ENCODE data around the gene BCAS3. TPM values are rescaled to one million over a fixed set of nuclear protein-coding genes. Genes with fewer than 3 reads are reported as not detected.

BCAS3 gene
- total RNA-seq, 4 donors from 2014 or later: 18.2 to 60.6 (median 23.4) TPM

- no peak for TF ChIP-seq CTCF (IDR thresholded peaks at IDR 0.05 in 4 of 5, conservative IDR thresholded peaks at IDR 0.05 in 1 of 5)
- TF ChIP-seq POLR2A (IDR thresholded peaks at IDR 0.05): no peak
- no peaks in the 10 kb centered on the region for H3K9me3 ChIP-seq
- ATAC-seq (no peak), DNase-seq (no peak)
- H3K27me3 ChIP-seq: peaks cover 70 to 78% (median 75%) of the 10 kb centered on the region in 3 donors
- peak overlapping the region; percentile 47 to 75 (median 64) for H3K27ac ChIP-seq
- H3K4me1 ChIP-seq: peaks cover 22 to 32% of the 10 kb centered on the region in 2 donors
- no peaks in the 10 kb centered on the region for H3K36me3 ChIP-seq
- in situ Hi-C loops (cut with MboI; ENCODE audit: low sequenced_read_pairs in 4 of 4) (loop anchor here (10.0 to 25.0 kb wide), 5 partner anchors 386 to 686 kb away; no protein-coding TSS in a partner anchor), intact Hi-C loops (cut with DNase I; ENCODE audit: low total_unique reads) (loop anchor here (10.0 kb wide), 1 partner anchor 264 kb away; no protein-coding TSS in a partner anchor)
- H3K4me3 ChIP-seq: peak overlapping the region; percentile 56 to 78 (median 64)
These were observed 721.1 kb downstream of the BCAS3 start for GRCh38 chr17:61398721-61399130.

GRCh38 chr17:61399131-61400065 lies 721.7 kb downstream of the BCAS3 start, which contains the start of gene TBX2:
Gene TBX2, plus strand, starts transcription at chr17:61399843. Its CDS starts 334 bp downstream, at chr17:61400177.
- H3K36me3 ChIP-seq: no peaks in the 10 kb centered on the region
- H3K4me3 ChIP-seq: peak within 1 kb of the TSS; percentile 56 to 78 (median 64)
- in situ Hi-C loops (cut with MboI; ENCODE audit: low sequenced_read_pairs in 4 of 4) (loop anchor here (10.0 to 25.0 kb wide), 5 partner anchors 387 to 687 kb away; no protein-coding TSS in a partner anchor), intact Hi-C loops (cut with DNase I; ENCODE audit: low total_unique reads) (loop anchor here (10.0 kb wide), 1 partner anchor 265 kb away; no protein-coding TSS in a partner anchor)
- peak in 1 of 2 donors; percentile 19 for DNase-seq
- peaks cover 77 to 84% (median 81%) of the 10 kb centered on the region in 3 donors for H3K27me3 ChIP-seq
- TF ChIP-seq CTCF (IDR thresholded peaks at IDR 0.05 in 4 of 5, conservative IDR thresholded peaks at IDR 0.05 in 1 of 5): no peak
- H3K4me1 ChIP-seq: peaks cover 22 to 35% of the 10 kb centered on the region in 2 donors
- ATAC-seq: peak in 1 of 2 donors; percentile 29
- H3K27ac ChIP-seq: peak within 1 kb of the TSS; percentile 47 to 75 (median 64)
- no peaks in the 10 kb centered on the region for H3K9me3 ChIP-seq

GRCh38 chr17:61400066-61400716 lies 722.5 kb downstream of the BCAS3 start:
- TF ChIP-seq CTCF (IDR thresholded peaks at IDR 0.05 in 4 of 5, conservative IDR thresholded peaks at IDR 0.05 in 1 of 5): no peak
- no peak for TF ChIP-seq POLR2A (IDR thresholded peaks at IDR 0.05)
- Histone ChIP-seq H3K27me3 (peaks cover 85 to 92% (median 89%) of the 10 kb centered on the region in 3 donors), H3K4me1 (peaks cover 28 to 37% of the 10 kb centered on the region in 2 donors), H3K27ac (peak overlapping the region; percentile 15 to 71 (median 46)), H3K36me3 (no peaks in the 10 kb centered on the region), H3K4me3 (peak overlapping the region; percentile 40 to 59 (median 57)), H3K9me3 (no peaks in the 10 kb centered on the region)
- ATAC-seq (peak; percentile 21 to 22), DNase-seq (no peak)
- in situ Hi-C loops (cut with MboI; ENCODE audit: low sequenced_read_pairs in 4 of 4): no loop called here
- intact Hi-C loops (cut with DNase I; ENCODE audit: low total_unique reads): no loop called here

- in situ Hi-C loops (cut with MboI; ENCODE audit: low sequenced_read_pairs in 4 of 4): no loop called here
- Histone ChIP-seq H3K36me3 (no peaks in the 10 kb centered on the region), H3K9me3 (no peaks in the 10 kb centered on the region), H3K4me3 (peak overlapping the region; percentile 40 to 59 (median 57)), H3K27ac (peak overlapping the region; percentile 15 to 71 (median 46)), H3K27me3 (peaks cover 86 to 91% (median 88%) of the 10 kb centered on the region in 3 donors), H3K4me1 (peaks cover 28 to 37% of the 10 kb centered on the region in 2 donors)
- no peak for TF ChIP-seq POLR2A (IDR thresholded peaks at IDR 0.05)
- DNase-seq (no peak), ATAC-seq (no peak)
- intact Hi-C loops (cut with DNase I; ENCODE audit: low total_unique reads): no loop called here
These were observed 723.2 kb downstream of the BCAS3 start for GRCh38 chr17:61400717-61401388.
